ENCODE results near the gene ENKUR.

The ENKUR gene

GRCh38 chr10:25015828-25016375 is at the start of gene ENKUR:
TSS of gene ENKUR (minus strand) at chr10:25016158. CDS start at chr10:25015936, 222 bp downstream.
- TF ChIP-seq GATA3 (IDR thresholded peaks at IDR 0.05; ENCODE audit: low read depth, low read length) (no peak), GATA2 (IDR thresholded peaks at IDR 0.05; ENCODE audit: low read depth, low read length) (no peak)

GRCh38 chr10:25064401-25064800 is 48.4 kb upstream of the ENKUR start:
- TF ChIP-seq GATA3 (IDR thresholded peaks at IDR 0.05; ENCODE audit: low read depth, low read length) (no peak), GATA2 (IDR thresholded peaks at IDR 0.05; ENCODE audit: low read depth, low read length) (no peak)

GRCh38 chr10:25063644-25064043 is 47.7 kb upstream of the ENKUR start:
- no peak for TF ChIP-seq GATA2 (IDR thresholded peaks at IDR 0.05; ENCODE audit: low read depth, low read length)
- TF ChIP-seq GATA3 (IDR thresholded peaks at IDR 0.05; ENCODE audit: low read depth, low read length): no peak

- TF ChIP-seq GATA2 (IDR thresholded peaks at IDR 0.05; ENCODE audit: low read depth, low read length) (no peak), GATA3 (IDR thresholded peaks at IDR 0.05; ENCODE audit: low read depth, low read length) (no peak)
These were observed 47.2 kb upstream of the ENKUR start for GRCh38 chr10:25063157-25063556.

- TF ChIP-seq GATA3 (IDR thresholded peaks at IDR 0.05; ENCODE audit: low read depth, low read length): no peak
- TF ChIP-seq GATA2 (IDR thresholded peaks at IDR 0.05; ENCODE audit: low read depth, low read length): no peak
These were observed 45.9 kb upstream of the ENKUR start for GRCh38 chr10:25061711-25062449.

- TF ChIP-seq GATA3 (IDR thresholded peaks at IDR 0.05; ENCODE audit: low read depth, low read length): no peak
- no peak for TF ChIP-seq GATA2 (IDR thresholded peaks at IDR 0.05; ENCODE audit: low read depth, low read length)
These were observed 45.2 kb upstream of the ENKUR start for GRCh38 chr10:25061125-25061524.

- TF ChIP-seq GATA3 (IDR thresholded peaks at IDR 0.05; ENCODE audit: low read depth, low read length): no peak
- no peak for TF ChIP-seq GATA2 (IDR thresholded peaks at IDR 0.05; ENCODE audit: low read depth, low read length)
These were observed 44.0 kb upstream of the ENKUR start for GRCh38 chr10:25059990-25060389.

- no peak for TF ChIP-seq GATA2 (IDR thresholded peaks at IDR 0.05; ENCODE audit: low read depth, low read length)
- no peak for TF ChIP-seq GATA3 (IDR thresholded peaks at IDR 0.05; ENCODE audit: low read depth, low read length)
These were observed 41.9 kb upstream of the ENKUR start for GRCh38 chr10:25057886-25058285.

- no peak for TF ChIP-seq GATA3 (IDR thresholded peaks at IDR 0.05; ENCODE audit: low read depth, low read length)
- no peak for TF ChIP-seq GATA2 (IDR thresholded peaks at IDR 0.05; ENCODE audit: low read depth, low read length)
These were observed 40.8 kb upstream of the ENKUR start for GRCh38 chr10:25056726-25057125.

- TF ChIP-seq GATA2 (IDR thresholded peaks at IDR 0.05; ENCODE audit: low read depth, low read length): no peak
- TF ChIP-seq GATA3 (IDR thresholded peaks at IDR 0.05; ENCODE audit: low read depth, low read length): no peak
These were observed 36.1 kb upstream of the ENKUR start for GRCh38 chr10:25052012-25052411.

- no peak for TF ChIP-seq GATA3 (IDR thresholded peaks at IDR 0.05; ENCODE audit: low read depth, low read length)
- no peak for TF ChIP-seq GATA2 (IDR thresholded peaks at IDR 0.05; ENCODE audit: low read depth, low read length)
These were observed 34.4 kb upstream of the ENKUR start for GRCh38 chr10:25050402-25050801.

- TF ChIP-seq GATA2 (IDR thresholded peaks at IDR 0.05; ENCODE audit: low read depth, low read length) (no peak), GATA3 (IDR thresholded peaks at IDR 0.05; ENCODE audit: low read depth, low read length) (no peak)
These were observed 34.0 kb upstream of the ENKUR start for GRCh38 chr10:25049966-25050365.

GRCh38 chr10:25048450-25048849 is 32.5 kb upstream of the ENKUR start:
- TF ChIP-seq GATA2 (IDR thresholded peaks at IDR 0.05; ENCODE audit: low read depth, low read length): no peak
- no peak for TF ChIP-seq GATA3 (IDR thresholded peaks at IDR 0.05; ENCODE audit: low read depth, low read length)

GRCh38 chr10:25047591-25048301 is 31.8 kb upstream of the ENKUR start:
- TF ChIP-seq GATA3 (IDR thresholded peaks at IDR 0.05; ENCODE audit: low read depth, low read length): no peak
- TF ChIP-seq GATA2 (IDR thresholded peaks at IDR 0.05; ENCODE audit: low read depth, low read length): no peak

- no peak for TF ChIP-seq GATA2 (IDR thresholded peaks at IDR 0.05; ENCODE audit: low read depth, low read length)
- TF ChIP-seq GATA3 (IDR thresholded peaks at IDR 0.05; ENCODE audit: low read depth, low read length): no peak
These were observed 31.1 kb upstream of the ENKUR start for GRCh38 chr10:25047088-25047487.

Data from SH-SY5Y (cell line).